HG02885 (cell line): ENCODE results near the gene PPFIA3.
A peak's percentile ranks its signal among the peaks of the same experiment; 100 is the strongest.
"Not testable (repeated sequence)": the region's sequence is repeated elsewhere in the genome, so short reads cannot be mapped to it uniquely, and the experiment has no call there.

Source experiments
- ATAC-seq: cut with Tn5 transposase; IDR thresholded peaks from one replicate; pipeline ENCODE4 v1.9.1; 2021; ENCODE audit warnings: mild to moderate bottlenecking; ENCODE audit not compliant: unreplicated experiment, poor library complexity

The PPFIA3 gene

GRCh38 chr19:49120868-49121267, 1.5 kb downstream of the PPFIA3 start:
- ATAC-seq = no peak

DNA sequence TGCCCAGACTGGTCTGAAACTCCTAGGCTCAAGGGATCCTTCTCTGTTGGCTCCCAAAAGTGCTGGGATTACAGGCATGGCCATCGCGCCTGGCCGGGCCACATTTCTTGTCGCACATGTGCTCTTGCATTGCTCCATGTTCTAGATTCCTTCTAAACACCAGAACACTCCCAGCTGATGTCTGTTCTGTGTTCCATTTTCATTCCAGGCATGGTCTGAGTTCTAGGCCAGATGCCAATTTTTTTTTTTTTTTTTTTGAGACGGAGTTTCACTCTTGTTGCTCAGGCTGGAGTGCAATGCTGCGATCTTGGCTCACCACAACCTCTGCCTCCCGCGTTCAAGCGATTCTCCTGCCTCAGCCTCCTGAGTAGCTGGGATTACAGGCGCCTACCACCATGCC, 2.5 kb downstream of the PPFIA3 start:
- not testable (repeated sequence) for ATAC-seq

GRCh38 chr19:49123285-49123684, 3.9 kb downstream of the PPFIA3 start:
- ATAC-seq = not testable (repeated sequence)

GRCh38 chr19:49125025-49125731, 5.8 kb downstream of the PPFIA3 start:
- no peak for ATAC-seq

DNA sequence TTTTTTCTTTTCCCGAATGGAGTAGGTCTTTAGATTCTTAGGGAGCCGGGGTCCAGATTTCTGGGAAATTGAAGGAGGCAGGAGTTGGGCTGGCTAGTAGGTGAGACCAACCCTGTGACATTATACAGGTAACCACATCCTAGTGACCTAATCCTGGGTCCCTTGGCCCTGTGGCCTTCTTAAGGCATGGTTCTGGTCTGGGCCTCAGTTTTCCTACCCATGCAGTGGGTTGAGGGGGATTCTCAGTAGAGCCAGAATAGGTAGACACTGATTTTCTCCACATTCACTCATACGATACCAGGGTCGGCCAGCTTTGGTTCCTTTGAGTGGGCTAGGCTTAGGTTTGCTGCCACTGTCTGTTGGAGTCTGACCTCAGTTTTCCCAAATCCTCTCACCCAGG, 7.2 kb downstream of the PPFIA3 start:
- ATAC-seq = no peak

- not testable (repeated sequence) for ATAC-seq
These were observed 7.9 kb downstream of the PPFIA3 start for GRCh38 chr19:49127225-49127624.

DNA sequence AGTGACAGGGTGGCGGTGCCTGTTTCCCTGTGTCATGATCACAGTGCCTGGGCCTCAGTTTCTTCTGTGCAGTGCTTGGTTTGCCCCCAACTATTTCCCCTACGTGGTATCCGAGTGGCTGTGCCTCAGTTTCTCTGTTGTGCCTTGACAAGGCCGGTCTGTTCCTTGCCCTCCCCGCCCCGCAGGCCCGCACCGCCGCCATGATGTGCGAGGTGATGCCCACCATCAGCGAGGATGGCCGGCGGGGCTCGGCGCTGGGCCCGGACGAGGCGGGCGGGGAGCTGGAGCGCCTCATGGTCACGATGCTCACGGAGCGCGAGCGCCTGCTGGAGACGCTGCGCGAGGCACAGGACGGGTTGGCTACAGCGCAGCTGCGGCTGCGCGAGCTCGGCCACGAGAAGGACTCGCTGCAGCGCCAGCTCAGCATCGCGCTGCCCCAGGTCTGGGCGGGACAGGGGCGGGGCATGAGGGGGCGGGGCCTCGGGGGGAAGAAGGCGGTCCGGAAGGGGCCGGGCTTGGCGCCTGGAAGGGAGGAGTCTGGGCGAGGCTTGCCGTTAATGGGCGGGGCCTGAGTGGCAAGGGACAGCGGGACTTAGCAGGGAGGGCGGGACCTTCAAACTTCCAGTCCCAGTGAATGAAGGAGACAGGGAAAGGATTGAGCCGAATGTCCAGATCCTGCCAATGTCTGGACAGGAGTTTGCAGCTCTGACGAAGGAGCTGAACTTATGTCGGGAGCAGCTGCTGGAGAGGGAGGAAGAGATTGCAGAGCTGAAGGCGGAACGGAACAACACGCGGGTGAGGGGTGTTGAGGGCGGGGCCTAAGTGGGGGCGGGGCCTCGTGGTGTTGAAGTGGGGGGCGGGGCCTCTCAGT, 8.6 kb downstream of the PPFIA3 start:
- peak; percentile 93 for ATAC-seq

DNA sequence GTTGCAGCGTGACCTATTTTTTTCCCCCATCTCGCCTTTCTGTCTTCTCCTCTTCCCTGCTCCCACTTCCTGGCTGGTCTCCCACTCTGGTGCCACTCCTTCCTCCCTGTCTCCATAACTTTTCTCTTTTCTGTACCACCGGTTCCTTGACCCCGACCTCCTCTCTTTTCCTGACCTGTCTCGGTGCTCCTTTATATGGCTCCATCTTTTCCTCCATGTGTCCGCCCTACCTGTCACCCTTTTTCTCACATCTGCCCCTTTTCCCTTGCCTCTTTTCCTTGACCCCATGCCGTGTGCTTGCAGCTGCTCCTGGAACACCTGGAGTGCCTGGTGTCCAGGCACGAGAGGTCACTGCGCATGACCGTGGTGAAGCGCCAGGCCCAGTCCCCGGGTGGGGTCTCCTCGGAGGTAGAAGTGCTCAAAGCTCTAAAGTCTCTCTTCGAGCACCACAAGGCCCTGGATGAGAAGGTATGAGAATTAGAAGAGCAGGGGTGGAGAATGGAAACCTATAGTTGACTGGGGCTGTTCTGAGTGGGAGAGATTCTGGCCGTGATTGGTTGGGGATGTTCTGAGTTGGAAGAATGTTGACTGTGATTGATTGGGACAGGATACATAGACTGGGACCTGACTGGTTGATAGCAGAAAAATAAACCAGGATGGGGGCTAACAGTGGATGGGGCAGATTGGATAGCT, 9.3 kb downstream of the PPFIA3 start:
- no peak for ATAC-seq

GRCh38 chr19:49129238-49129583, 9.9 kb downstream of the PPFIA3 start:
- no peak for ATAC-seq

DNA sequence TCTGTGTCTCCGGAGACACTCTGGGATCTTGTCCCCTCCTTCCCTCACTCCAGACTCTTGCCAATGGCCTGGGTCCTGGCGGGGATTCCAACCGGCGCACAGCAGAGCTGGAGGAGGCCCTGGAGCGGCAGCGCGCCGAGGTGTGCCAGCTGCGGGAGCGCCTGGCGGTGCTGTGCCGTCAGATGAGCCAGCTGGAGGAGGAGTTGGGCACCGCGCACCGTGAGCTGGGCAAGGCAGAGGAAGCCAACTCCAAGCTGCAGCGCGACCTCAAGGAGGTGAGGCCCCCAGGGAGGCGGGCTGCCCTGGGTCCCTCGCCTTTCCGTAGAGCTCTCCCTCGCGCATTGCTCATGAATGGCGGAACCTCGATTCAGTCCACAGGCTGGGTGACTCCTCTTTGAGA, 11.0 kb downstream of the PPFIA3 start:
- no peak for ATAC-seq

- ATAC-seq = no peak
These were observed 13.7 kb downstream of the PPFIA3 start for GRCh38 chr19:49132974-49133609.

DNA sequence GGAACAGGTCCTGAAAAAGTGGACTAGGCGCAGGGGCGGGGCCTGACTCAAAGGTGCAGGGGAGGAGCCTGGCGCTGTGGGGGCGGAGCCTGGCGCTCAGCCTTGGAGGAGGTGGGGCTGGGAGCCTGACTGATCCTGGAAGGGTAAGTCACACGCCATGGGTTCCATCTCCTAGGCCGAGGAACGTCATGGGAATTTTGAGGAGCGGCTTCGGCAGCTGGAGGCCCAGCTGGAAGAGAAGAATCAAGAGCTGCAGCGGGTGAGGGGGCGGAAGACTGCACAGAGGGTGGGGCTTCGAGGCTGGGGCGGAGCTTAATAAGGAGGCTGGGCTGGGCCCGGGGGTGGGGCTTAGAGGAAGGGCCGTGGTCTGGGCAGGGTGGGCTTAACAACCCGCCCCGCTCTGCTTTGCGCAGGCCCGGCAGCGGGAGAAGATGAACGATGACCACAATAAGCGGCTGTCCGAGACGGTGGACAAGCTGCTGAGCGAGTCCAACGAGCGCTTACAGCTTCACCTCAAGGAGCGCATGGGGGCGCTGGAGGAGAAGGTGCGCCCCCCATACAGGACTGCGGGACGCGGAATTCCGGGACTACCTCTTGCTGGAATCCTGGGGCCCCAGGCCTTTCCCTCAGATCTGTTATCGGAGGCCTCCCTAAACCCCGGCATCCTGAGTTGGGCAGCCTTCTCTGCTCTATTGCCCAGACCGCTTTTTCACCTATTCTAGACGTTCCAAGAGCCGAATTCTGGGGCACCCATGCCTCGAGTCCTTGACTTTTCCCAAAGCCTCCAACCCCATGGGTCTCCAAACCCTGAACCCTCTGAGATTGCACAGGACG, 14.5 kb downstream of the PPFIA3 start:
- ATAC-seq = no peak

DNA sequence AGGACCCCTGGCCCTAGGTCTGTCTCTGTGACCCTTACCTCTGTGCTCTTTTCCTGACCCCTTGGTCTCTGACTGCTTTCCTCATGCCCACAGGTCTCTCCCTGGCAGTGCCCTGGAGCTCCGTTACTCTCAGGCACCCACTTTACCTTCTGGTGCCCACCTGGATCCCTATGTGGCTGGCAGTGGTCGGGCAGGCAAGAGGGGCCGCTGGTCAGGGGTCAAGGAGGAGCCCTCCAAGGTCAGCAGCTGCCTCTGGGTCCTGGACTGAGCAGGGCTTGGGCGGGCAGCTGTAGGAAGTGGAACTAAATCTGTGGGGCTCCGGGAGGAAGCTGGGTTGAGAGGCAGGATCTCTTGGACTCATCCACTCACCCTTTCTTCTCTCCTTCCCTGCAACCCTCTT, 16.3 kb downstream of the PPFIA3 start:
- ATAC-seq = no peak

DNA sequence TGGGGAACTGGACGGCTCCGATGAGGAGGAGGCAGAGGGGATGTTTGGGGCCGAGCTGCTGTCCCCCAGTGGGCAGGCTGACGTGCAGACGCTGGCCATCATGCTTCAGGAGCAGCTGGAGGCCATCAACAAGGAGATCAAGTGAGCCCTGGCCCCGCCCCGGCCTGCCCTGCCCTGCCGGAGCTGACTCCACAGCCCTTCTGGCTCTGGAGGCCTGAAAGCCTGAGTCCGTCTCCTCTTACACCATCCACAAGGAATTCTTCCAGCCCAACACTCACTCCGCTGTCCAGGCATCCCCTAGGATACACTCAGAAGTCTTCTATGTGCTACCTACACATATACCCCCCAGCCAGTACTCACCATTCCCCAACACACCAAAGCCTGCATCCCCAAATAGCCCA, 17.4 kb downstream of the PPFIA3 start:
- ATAC-seq = no peak

GRCh38 chr19:49140951-49141350, 21.6 kb downstream of the PPFIA3 start:
- no peak for ATAC-seq

DNA sequence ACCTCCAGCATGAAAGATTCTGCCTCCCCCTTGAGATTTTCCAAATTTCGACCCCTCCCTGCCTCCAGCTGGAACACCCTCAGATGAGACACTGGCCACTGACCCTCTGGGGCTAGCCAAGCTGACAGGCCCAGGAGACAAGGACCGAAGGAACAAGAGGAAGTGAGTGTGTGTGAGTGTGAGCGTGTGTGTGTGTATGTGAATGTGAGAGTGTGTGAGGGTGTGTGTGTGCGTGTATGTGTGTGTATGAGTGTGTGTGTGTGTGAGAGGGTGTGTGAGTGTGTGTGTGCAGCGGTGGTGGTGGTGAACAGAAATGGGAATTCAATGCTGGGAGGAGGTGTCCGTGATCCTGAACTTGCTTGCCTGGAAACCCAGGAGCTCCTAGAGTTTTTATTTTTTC, 22.0 kb downstream of the PPFIA3 start:
- no peak for ATAC-seq

DNA sequence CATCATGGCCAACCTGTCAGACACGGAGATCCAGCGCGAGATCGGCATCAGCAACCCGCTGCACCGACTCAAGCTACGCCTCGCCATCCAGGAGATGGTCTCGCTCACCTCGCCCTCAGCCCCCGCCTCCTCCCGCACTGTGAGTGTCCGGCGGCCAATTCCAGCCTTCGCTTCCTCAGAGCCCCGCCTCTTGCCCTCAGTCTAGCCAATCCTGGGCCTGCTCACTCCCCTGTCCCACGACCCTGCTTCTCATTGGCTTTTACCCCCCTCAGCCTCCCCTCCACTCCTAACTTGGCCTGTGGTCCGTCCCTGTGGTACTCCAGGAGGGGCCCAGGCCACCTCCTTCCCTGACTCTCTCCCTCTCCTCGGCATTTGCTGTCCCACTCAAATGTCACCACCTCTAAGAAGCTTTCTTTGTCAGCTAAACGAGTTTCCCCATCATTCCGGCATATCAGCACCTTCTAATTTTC, 23.6 kb downstream of the PPFIA3 start:
- ATAC-seq = peak; percentile 62

DNA sequence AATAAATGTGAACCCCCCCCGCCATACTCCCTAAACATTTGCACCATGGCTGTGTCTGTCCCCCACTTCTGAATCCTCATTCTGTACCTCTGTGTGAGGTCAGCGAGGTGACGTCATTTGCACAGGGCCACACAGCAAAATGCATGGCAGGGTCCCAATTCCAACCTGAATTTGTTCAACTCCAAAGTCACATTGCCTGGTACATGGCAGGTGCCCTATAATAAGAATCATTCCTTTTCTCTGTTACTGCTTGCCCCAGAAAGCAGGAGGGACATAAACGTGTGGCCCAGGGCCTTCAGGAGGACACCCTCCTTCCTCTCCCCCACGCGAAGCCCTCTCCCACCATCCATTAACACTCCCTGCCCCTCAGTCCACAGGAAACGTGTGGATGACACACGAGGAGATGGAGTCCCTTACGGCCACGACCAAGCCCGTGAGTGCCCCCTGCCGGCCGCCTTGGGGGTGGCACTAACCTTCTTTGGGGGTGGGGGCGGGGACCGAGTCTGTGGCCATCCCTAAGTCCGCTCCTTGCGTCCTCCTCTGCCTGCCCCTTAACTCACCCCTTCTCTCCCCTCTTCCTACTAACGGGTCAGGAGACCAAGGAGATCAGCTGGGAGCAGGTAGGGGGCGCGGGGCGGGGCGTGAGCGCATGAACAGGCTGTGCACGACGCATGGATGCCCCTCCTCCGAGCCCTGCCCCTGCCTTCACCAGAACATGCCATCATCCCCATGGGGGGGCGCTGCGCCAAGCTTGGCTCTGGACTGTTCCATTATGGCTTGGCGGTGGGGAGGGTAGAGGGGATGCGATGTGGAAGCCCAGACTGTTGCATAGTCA, 26.4 kb downstream of the PPFIA3 start:
- no peak for ATAC-seq

GRCh38 chr19:49146408-49146770, 27.0 kb downstream of the PPFIA3 start:
- not testable (repeated sequence) for ATAC-seq
